Keratinocyte (primary cell): Measurements from ENCODE around the gene RAD21L1. TPM values are rescaled to one million over a fixed set of nuclear protein-coding genes. Genes with fewer than 3 reads are reported as not detected.

Experiments
- DNase-seq: peaks from one replicate; pipeline ENCODE4 v3.0.0-alpha.2; 2011; ENCODE audit warnings: low read depth, missing footprints, low spot score
- FAIRE-seq: peaks from 2 replicates; lab custom pipeline; 2011; peaks lifted over from hg19 to GRCh38; lab: Jason Lieb, UNC
- H2AFZ ChIP-seq: 2 replicates; pipeline ENCODE4 v1.6.0; 2012; ENCODE audit warnings: low read length, control low read depth, inconsistent platforms; ENCODE audit not compliant: control insufficient read depth
- H3K27ac ChIP-seq: 2 replicates; pipeline ENCODE4 v1.5.1; 2011; ENCODE audit warnings: low read length; ENCODE audit not compliant: control insufficient read depth, insufficient read depth
- H3K27me3 ChIP-seq: 3 replicates; pipeline ENCODE4 v1.6.0; 2011; ENCODE audit warnings: low read length; ENCODE audit not compliant: control insufficient read depth, insufficient read depth; ENCODE audit errors: extremely low read depth
- H3K36me3 ChIP-seq, 2 experiments: 2 replicates in 1 of 2; 3 replicates in 1 of 2; pipeline ENCODE4 v1.5.1; 2011; ENCODE audit warnings: low read length in 2 of 2, mild to moderate bottlenecking in 1 of 2; ENCODE audit not compliant: control insufficient read depth in 2 of 2, insufficient read depth in 2 of 2; ENCODE audit errors: extremely low read depth in 1 of 2
- H3K4me1 ChIP-seq: 3 replicates; pipeline ENCODE4 v1.5.1; 2011; ENCODE audit warnings: low read length; ENCODE audit not compliant: control insufficient read depth, insufficient read depth; ENCODE audit errors: extremely low read depth
- H3K4me2 ChIP-seq: 3 replicates; pipeline ENCODE4 v1.6.0; 2011; ENCODE audit warnings: low read depth, low read length; ENCODE audit not compliant: control insufficient read depth, insufficient read depth; ENCODE audit errors: extremely low read depth
- H3K4me3 ChIP-seq, 3 experiments: fragments of 200-600 bp in 1 of 3; sonication (generic) in 1 of 3; 2 replicates in 2 of 3; 3 replicates in 1 of 3; pipeline ENCODE4 v1.5.1; 2011 to 2016; ENCODE audit warnings: low read length in 3 of 3, mild to moderate bottlenecking in 3 of 3, control low read depth in 2 of 3, inconsistent platforms in 1 of 3, low read depth in 1 of 3, mixed read lengths in 1 of 3, mixed run types in 1 of 3, moderate library complexity in 1 of 3; ENCODE audit not compliant: control insufficient read depth in 2 of 3, insufficient read depth in 2 of 3; ENCODE audit errors: extremely low read depth in 1 of 3
- H3K79me2 ChIP-seq: 2 replicates; pipeline ENCODE4 v1.6.0; 2012; ENCODE audit warnings: low read length; ENCODE audit not compliant: control insufficient read depth, insufficient read depth
- H3K9ac ChIP-seq: 3 replicates; pipeline ENCODE4 v1.6.0; 2011; ENCODE audit warnings: low read length; ENCODE audit not compliant: control insufficient read depth, insufficient read depth; ENCODE audit errors: extremely low read depth
- H3K9me1 ChIP-seq: 3 replicates; pipeline ENCODE4 v1.6.0; 2011; ENCODE audit warnings: low read length; ENCODE audit not compliant: control insufficient read depth, insufficient read depth; ENCODE audit errors: extremely low read depth
- H3K9me3 ChIP-seq: 2 replicates; pipeline ENCODE4 v1.5.1; 2012; ENCODE audit warnings: low read depth, low read length; ENCODE audit not compliant: control insufficient read depth
- H4K20me1 ChIP-seq: 3 replicates; pipeline ENCODE4 v1.6.0; 2011; ENCODE audit warnings: low read length; ENCODE audit not compliant: control insufficient read depth, insufficient read depth; ENCODE audit errors: extremely low read depth
- EZH2 ChIP-seq: IDR thresholded peaks from one replicate; pipeline ENCODE4 v1.6.1; 2012; ENCODE audit warnings: inconsistent platforms, mild to moderate bottlenecking, low read length, moderate library complexity
- dilution Hi-C: fragments of 300-500 bp; cut with MboI; formaldehyde crosslinking; loops from one replicate; pipeline ENCODE4 v1.7.0; 2020; ENCODE audit warnings: low sequenced_read_pairs; ENCODE audit not compliant: extremely low pct_ligation_motif_present
- polyA plus RNA-seq, 5 experiments: library from polyadenylated mRNA; depleted of rRNA in 3 of 5; stranded (reverse) in 3 of 5; stranded (forward) in 1 of 5; unstranded in 1 of 5; fragments of >200 nt; gene quantifications; 1 replicate in 1 of 5; 2 replicates in 3 of 5; 3 replicates in 1 of 5; pipeline versions ENCODE4 v1.2.1 to v1.2.3, GENCODE V29; 2011 to 2012; ENCODE audit warnings: missing spikeins in 2 of 5, low read depth in 1 of 5, low replicate concordance in 1 of 5
- TF ChIP-seq, protein P1 (sequence below), 3 experiments: IDR thresholded peaks in 1 of 3; conservative IDR thresholded peaks in 1 of 3; optimal IDR thresholded peaks in 1 of 3; 2 replicates in 2 of 3; 3 replicates in 1 of 3; pipeline versions ENCODE3 to v1.5.1; 2011; ENCODE audit warnings: low read length in 3 of 3, mild to moderate bottlenecking in 3 of 3, moderate library complexity in 2 of 3, control low read depth in 1 of 3, inconsistent platforms in 1 of 3; ENCODE audit not compliant: insufficient read depth in 2 of 3; ENCODE audit errors: extremely low read depth in 1 of 3

Gene RAD21L1
- polyA plus RNA-seq, 1 donor (not counting 4 experiments of a cell fraction or from before 2014, with no cell fraction given), result not detected

DNA sequence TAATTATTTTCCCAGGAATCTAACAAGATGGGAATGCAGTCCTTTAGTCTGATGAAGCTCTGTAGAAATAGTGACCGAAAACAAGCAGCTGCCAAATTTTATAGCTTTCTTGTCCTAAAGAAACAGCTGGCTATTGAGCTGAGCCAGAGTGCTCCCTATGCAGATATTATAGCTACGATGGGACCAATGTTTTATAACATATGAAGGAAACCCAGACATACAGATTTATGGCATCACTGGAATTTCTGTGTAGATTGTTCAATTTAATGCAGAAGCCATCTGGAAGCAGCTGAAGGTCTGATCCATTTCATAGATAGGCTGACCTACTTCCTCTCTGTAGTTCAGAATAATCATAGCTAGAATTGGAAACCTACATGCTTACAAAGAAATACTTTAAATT is 28.4 kb downstream of the RAD21L1 start:
- Histone ChIP-seq H3K27me3 (peaks cover 8% of the 10 kb centered on the region), H3K79me2 (no peaks in the 10 kb centered on the region), H3K9ac (no peak overlapping the region), H2AFZ (no peak overlapping the region), H3K4me1 (no peaks in the 10 kb centered on the region), H4K20me1 (no peaks in the 10 kb centered on the region), H3K9me1 (no peaks in the 10 kb centered on the region), H3K4me2 (no peak overlapping the region), H3K4me3 (no peak overlapping the region), H3K9me3 (no peaks in the 10 kb centered on the region), H3K27ac (no peak overlapping the region), H3K36me3 (no peaks in the 10 kb centered on the region)
- dilution Hi-C loops, result no loop called here
- DNase-seq, result no peak
- TF ChIP-seq, protein P1, sequence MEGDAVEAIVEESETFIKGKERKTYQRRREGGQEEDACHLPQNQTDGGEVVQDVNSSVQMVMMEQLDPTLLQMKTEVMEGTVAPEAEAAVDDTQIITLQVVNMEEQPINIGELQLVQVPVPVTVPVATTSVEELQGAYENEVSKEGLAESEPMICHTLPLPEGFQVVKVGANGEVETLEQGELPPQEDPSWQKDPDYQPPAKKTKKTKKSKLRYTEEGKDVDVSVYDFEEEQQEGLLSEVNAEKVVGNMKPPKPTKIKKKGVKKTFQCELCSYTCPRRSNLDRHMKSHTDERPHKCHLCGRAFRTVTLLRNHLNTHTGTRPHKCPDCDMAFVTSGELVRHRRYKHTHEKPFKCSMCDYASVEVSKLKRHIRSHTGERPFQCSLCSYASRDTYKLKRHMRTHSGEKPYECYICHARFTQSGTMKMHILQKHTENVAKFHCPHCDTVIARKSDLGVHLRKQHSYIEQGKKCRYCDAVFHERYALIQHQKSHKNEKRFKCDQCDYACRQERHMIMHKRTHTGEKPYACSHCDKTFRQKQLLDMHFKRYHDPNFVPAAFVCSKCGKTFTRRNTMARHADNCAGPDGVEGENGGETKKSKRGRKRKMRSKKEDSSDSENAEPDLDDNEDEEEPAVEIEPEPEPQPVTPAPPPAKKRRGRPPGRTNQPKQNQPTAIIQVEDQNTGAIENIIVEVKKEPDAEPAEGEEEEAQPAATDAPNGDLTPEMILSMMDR (optimal IDR thresholded peaks at IDR 0.05 in 1 of 3, IDR thresholded peaks at IDR 0.05 in 1 of 3, conservative IDR thresholded peaks at IDR 0.05 in 1 of 3; ENCODE audit: extremely low read depth in 1 of 3, insufficient read depth in 2 of 3, low read length in 3 of 3), result no peak
- TF ChIP-seq EZH2, result no peak
- FAIRE-seq, result no peak

DNA sequence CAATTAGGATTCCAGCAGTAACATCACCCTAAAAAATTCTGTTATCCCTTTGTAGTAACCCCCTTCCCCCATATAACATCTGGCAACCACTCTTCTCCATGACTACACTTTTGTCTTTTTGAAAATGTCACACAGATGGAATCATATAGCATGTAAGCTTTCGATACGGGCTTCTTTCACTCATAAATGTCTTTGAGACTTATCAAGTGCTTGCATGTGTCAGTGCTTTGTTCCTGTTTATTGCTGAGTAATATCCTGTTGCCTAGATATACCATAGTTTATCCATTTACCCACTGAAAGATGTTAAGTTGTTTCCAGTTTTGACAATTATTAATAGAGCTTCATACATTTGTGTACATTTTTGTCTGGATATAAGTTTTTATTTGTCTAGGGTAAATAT is 29.8 kb downstream of the RAD21L1 start:
- Histone ChIP-seq H2AFZ (no peak overlapping the region), H3K79me2 (no peaks in the 10 kb centered on the region), H3K9me1 (no peaks in the 10 kb centered on the region), H3K27me3 (peaks cover 8% of the 10 kb centered on the region), H3K4me1 (no peaks in the 10 kb centered on the region), H4K20me1 (no peaks in the 10 kb centered on the region), H3K9me3 (no peaks in the 10 kb centered on the region), H3K27ac (no peak overlapping the region), H3K4me2 (no peak overlapping the region), H3K4me3 (no peak overlapping the region), H3K36me3 (no peaks in the 10 kb centered on the region), H3K9ac (no peak overlapping the region)
- dilution Hi-C loops, result no loop called here
- DNase-seq (no peak), FAIRE-seq (no peak)
- TF ChIP-seq, protein P1 (optimal IDR thresholded peaks at IDR 0.05 in 1 of 3, IDR thresholded peaks at IDR 0.05 in 1 of 3, conservative IDR thresholded peaks at IDR 0.05 in 1 of 3; ENCODE audit: extremely low read depth in 1 of 3, insufficient read depth in 2 of 3, low read length in 3 of 3), result no peak
- no peak for TF ChIP-seq EZH2
